HL-60 (cell line): ENCODE results near the gene ALG8.

ENCODE experiments used
- CTCF ChIP-seq: IDR thresholded peaks from one replicate; pipeline ENCODE4 v1.5.1; 2011; ENCODE audit warnings: low read length, control low read depth, inconsistent platforms; ENCODE audit not compliant: insufficient read depth
- GABPA ChIP-seq: IDR thresholded peaks from 2 replicates; pipeline ENCODE4 v1.6.1; 2012; ENCODE audit warnings: low read depth
- POLR2AphosphoS5 ChIP-seq: IDR thresholded peaks from 2 replicates; pipeline ENCODE4 v1.6.1; 2012; ENCODE audit warnings: low read depth
- REST ChIP-seq: IDR thresholded peaks from 2 replicates; pipeline ENCODE4 v1.6.1; 2012; ENCODE audit warnings: low read depth; ENCODE audit not compliant: insufficient replicate concordance

GRCh38 chr11:78081583-78081982, 57.8 kb downstream of the ALG8 start:
- TF ChIP-seq CTCF (no peak), GABPA (no peak), POLR2AphosphoS5 (no peak), REST (no peak)
